Superior temporal gyrus (tissue), 1 donor: Measurements from ENCODE around the gene MYOZ2.

Source experiments
- DNase-seq: peaks from one replicate; pipeline ENCODE4 v3.0.0-alpha.2; 2016; ENCODE audit errors: extremely low spot score

Gene MYOZ2

GRCh38 chr4:119197772-119198212 lies 62.2 kb downstream of the MYOZ2 start:
- DNase-seq = no peak

GRCh38 chr4:119204916-119205315 lies 69.3 kb downstream of the MYOZ2 start:
- DNase-seq = no peak

GRCh38 chr4:119205690-119206089 lies 70.1 kb downstream of the MYOZ2 start:
- DNase-seq = no peak

GRCh38 chr4:119206178-119206577 lies 70.5 kb downstream of the MYOZ2 start:
- DNase-seq = no peak

GRCh38 chr4:119207051-119207450 lies 71.4 kb downstream of the MYOZ2 start:
- DNase-seq = no peak

- no peak for DNase-seq
Observed at GRCh38 chr4:119209077-119209476, 73.4 kb downstream of the MYOZ2 start.

GRCh38 chr4:119209586-119209985 lies 74.0 kb downstream of the MYOZ2 start:
- no peak for DNase-seq

GRCh38 chr4:119210775-119211174 lies 75.1 kb downstream of the MYOZ2 start:
- DNase-seq = no peak

GRCh38 chr4:119211867-119212233 lies 76.2 kb downstream of the MYOZ2 start:
- DNase-seq = peak; percentile 60

- peak; percentile 86 for DNase-seq
Observed at GRCh38 chr4:119212234-119212963, 76.8 kb downstream of the MYOZ2 start, which contains the start of gene USP53. Gene USP53, plus strand, starts transcription at chr4:119212713. Its CDS starts 27,047 bp downstream, at chr4:119239760.

- no peak for DNase-seq
Observed at GRCh38 chr4:119212964-119213606, 77.5 kb downstream of the MYOZ2 start.

- no peak for DNase-seq
Observed at GRCh38 chr4:119218093-119218492, 82.5 kb downstream of the MYOZ2 start.

- no peak for DNase-seq
Observed at GRCh38 chr4:119221412-119221811, 85.8 kb downstream of the MYOZ2 start.

- DNase-seq = no peak
Observed at GRCh38 chr4:119227690-119228089, 92.1 kb downstream of the MYOZ2 start.

- DNase-seq = no peak
Observed at GRCh38 chr4:119228406-119228805, 92.8 kb downstream of the MYOZ2 start.

GRCh38 chr4:119229908-119230687 lies 94.5 kb downstream of the MYOZ2 start:
- no peak for DNase-seq

- no peak for DNase-seq
Observed at GRCh38 chr4:119231491-119231890, 95.9 kb downstream of the MYOZ2 start.

GRCh38 chr4:119232286-119232685 lies 96.7 kb downstream of the MYOZ2 start:
- DNase-seq = no peak

- no peak for DNase-seq
Observed at GRCh38 chr4:119233191-119233590, 97.6 kb downstream of the MYOZ2 start.

- no peak for DNase-seq
Observed at GRCh38 chr4:119233750-119234149, 98.1 kb downstream of the MYOZ2 start.

- DNase-seq = no peak
Observed at GRCh38 chr4:119237201-119237600, 101.6 kb downstream of the MYOZ2 start.
